ENCODE measurements around the gene SCG5. TPM values are rescaled to one million over a fixed set of nuclear protein-coding genes. Genes with fewer than 3 reads are reported as not detected.

SCG5 gene
- total RNA-seq, 1 experiment from 2014 or later = 23.9 TPM

DNA sequence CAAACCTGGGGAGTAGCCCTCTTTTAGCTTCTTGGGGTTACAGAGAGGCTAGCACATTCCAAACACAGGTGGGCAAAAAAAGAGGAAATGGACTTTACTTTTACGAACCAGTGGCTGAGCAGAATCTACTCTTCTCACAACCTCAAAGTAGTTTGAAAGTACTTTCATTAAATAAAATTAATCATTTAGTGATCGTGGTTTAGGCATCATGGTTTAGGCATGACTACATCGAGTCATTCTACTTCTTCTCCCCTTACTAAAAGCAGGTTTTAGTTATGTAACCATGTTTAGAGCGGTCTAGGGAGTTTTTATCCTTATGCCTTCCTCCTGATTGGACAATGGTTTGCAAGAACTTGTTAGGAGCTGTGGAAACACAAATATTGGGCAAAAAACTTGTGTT lies 73.8 kb downstream of the SCG5 start:
- TF ChIP-seq, protein P1, sequence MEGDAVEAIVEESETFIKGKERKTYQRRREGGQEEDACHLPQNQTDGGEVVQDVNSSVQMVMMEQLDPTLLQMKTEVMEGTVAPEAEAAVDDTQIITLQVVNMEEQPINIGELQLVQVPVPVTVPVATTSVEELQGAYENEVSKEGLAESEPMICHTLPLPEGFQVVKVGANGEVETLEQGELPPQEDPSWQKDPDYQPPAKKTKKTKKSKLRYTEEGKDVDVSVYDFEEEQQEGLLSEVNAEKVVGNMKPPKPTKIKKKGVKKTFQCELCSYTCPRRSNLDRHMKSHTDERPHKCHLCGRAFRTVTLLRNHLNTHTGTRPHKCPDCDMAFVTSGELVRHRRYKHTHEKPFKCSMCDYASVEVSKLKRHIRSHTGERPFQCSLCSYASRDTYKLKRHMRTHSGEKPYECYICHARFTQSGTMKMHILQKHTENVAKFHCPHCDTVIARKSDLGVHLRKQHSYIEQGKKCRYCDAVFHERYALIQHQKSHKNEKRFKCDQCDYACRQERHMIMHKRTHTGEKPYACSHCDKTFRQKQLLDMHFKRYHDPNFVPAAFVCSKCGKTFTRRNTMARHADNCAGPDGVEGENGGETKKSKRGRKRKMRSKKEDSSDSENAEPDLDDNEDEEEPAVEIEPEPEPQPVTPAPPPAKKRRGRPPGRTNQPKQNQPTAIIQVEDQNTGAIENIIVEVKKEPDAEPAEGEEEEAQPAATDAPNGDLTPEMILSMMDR (conservative IDR thresholded peaks at IDR 0.05) = no peak
- Histone ChIP-seq H4K91ac (ENCODE audit: insufficient read length, low read depth, low read length) (no peak overlapping the region), H3K9me3 (ENCODE audit: control insufficient read depth, low read depth, low read length) (no peaks in the 10 kb centered on the region), H3K18ac (ENCODE audit: insufficient read length, low read depth, low read length) (no peak overlapping the region), H3K23ac (ENCODE audit: insufficient read length, low read depth, low read length) (no peak overlapping the region), H2BK120ac (ENCODE audit: low read depth, low read length, poor library complexity, severe bottlenecking) (no peak overlapping the region), H3K4me2 (ENCODE audit: insufficient read depth, insufficient read length, low read length) (no peak overlapping the region), H3K9ac (ENCODE audit: extremely low read depth, insufficient read length, low read length) (no peak overlapping the region), H2BK15ac (ENCODE audit: low read depth, low read length) (no peak overlapping the region), H2BK20ac (ENCODE audit: low read depth, low read length, poor library complexity, severe bottlenecking) (no peak overlapping the region), H3K27me3 (ENCODE audit: insufficient read depth, low read length) (peaks cover 49% of the 10 kb centered on the region; the same call in 1 of the 2 replicates), H4K8ac (replicated peaks; ENCODE audit: insufficient read length, low read depth, low read length) (no peak overlapping the region), H3K4ac (ENCODE audit: low read depth, low read length) (no peak overlapping the region), H2BK5ac (ENCODE audit: insufficient read length, low read length) (no peak overlapping the region), H3K14ac (ENCODE audit: insufficient read depth, low read length) (no peak overlapping the region), H3K27ac (ENCODE audit: insufficient read length, low read depth, low read length) (no peak overlapping the region), H3K4me1 (ENCODE audit: insufficient read depth, low read length) (no peaks in the 10 kb centered on the region), H2AFZ (ENCODE audit: low read length) (no peak overlapping the region), H4K5ac (ENCODE audit: insufficient read length, low read depth, low read length) (no peak overlapping the region), H3K56ac (ENCODE audit: insufficient read length, low read depth, low read length) (no peak overlapping the region), H3K23me2 (ENCODE audit: insufficient read length, low read depth, low read length, poor library complexity, severe bottlenecking) (peaks cover 18% of the 10 kb centered on the region), H4K20me1 (ENCODE audit: control insufficient read depth, insufficient read depth, insufficient read length) (no peaks in the 10 kb centered on the region), H2BK12ac (ENCODE audit: insufficient read length, low read depth, low read length) (no peak overlapping the region), H3K79me1 (ENCODE audit: insufficient read depth, low read depth, low read length, poor library complexity, severe bottlenecking) (no peaks in the 10 kb centered on the region), H3K79me2 (ENCODE audit: insufficient read depth, low read length) (no peaks in the 10 kb centered on the region), H3T11ph (ENCODE audit: low read length) (no peak overlapping the region), H2AK5ac (ENCODE audit: insufficient read length, low read length) (no peak overlapping the region)
- H3K36me3 Mint-ChIP-seq (ENCODE audit: insufficient read depth in 1 of 3, low read depth in 3 of 3) = no peaks in the 10 kb centered on the region
- peaks cover 20 to 28% of the 10 kb centered on the region in 2 experiments for H3K4me1 Mint-ChIP-seq
- no peak overlapping the region for H3K27ac Mint-ChIP-seq
- no peak overlapping the region for H3K4me3 Mint-ChIP-seq
- H3K27me3 Mint-ChIP-seq (ENCODE audit: low read depth) = peaks cover 76% of the 10 kb centered on the region
- H3K9me3 Mint-ChIP-seq = no peaks in the 10 kb centered on the region; a peak in 3 of 5 replicates
- no CpG with 5 or more reads among the region's 4 CpGs for WGBS (ENCODE audit: extremely low coverage, insufficient read length, low lambda C conversion rate)
- DNase-seq = no peak

Data from H9 (cell line).